ENCODE measurements around the gene TMEM132D.

GRCh38 chr12:129670256-129670920, 233.4 kb downstream of the TMEM132D start:
- TF ChIP-seq CTCF (IDR thresholded peaks at IDR 0.05; ENCODE audit: insufficient read depth, low read length, poor library complexity, severe bottlenecking) = no peak
- TF ChIP-seq EZH2phosphoT487 (conservative IDR thresholded peaks at IDR 0.05; ENCODE audit: low read length) = no peak

Measured in SU-DHL-6 (cell line).